Measurements from ENCODE around the gene SH3PXD2A. TPM values are rescaled to one million over a fixed set of nuclear protein-coding genes. Genes with fewer than 3 reads are reported as not detected.
"Not testable (repeated sequence)": the region's sequence is repeated elsewhere in the genome, so short reads cannot be mapped to it uniquely, and the experiment has no call there.

The SH3PXD2A gene
- total RNA-seq, 1 experiment from 2014 or later, result 9.7 TPM

GRCh38 chr10:103666762-103667150, 188.6 kb downstream of the SH3PXD2A start:
- no peak for DNase-seq (ENCODE audit: low read depth)

- DNase-seq (ENCODE audit: low read depth), result peak; percentile 50
Observed at GRCh38 chr10:103666087-103666761, 189.2 kb downstream of the SH3PXD2A start.

- DNase-seq (ENCODE audit: low read depth), result no peak
Observed at GRCh38 chr10:103665162-103665889, 190.1 kb downstream of the SH3PXD2A start.

GRCh38 chr10:103663802-103664201, 191.6 kb downstream of the SH3PXD2A start:
- no peak for DNase-seq (ENCODE audit: low read depth)

GRCh38 chr10:103663236-103663635, 192.1 kb downstream of the SH3PXD2A start:
- DNase-seq (ENCODE audit: low read depth), result no peak

- not testable (repeated sequence) for DNase-seq (ENCODE audit: low read depth)
Observed at GRCh38 chr10:103662704-103663103, 192.7 kb downstream of the SH3PXD2A start.

GRCh38 chr10:103661198-103661950, 194.0 kb downstream of the SH3PXD2A start:
- peak; percentile 92 for DNase-seq (ENCODE audit: low read depth)

- DNase-seq (ENCODE audit: low read depth), result peak; percentile 72
Observed at GRCh38 chr10:103660364-103661197, 194.8 kb downstream of the SH3PXD2A start.

- DNase-seq (ENCODE audit: low read depth), result peak; percentile 82
Observed at GRCh38 chr10:103659674-103660363, 195.6 kb downstream of the SH3PXD2A start.

GRCh38 chr10:103658049-103658577, 197.3 kb downstream of the SH3PXD2A start:
- DNase-seq (ENCODE audit: low read depth), result no peak

- no peak for DNase-seq (ENCODE audit: low read depth)
Observed at GRCh38 chr10:103657061-103657591, 198.2 kb downstream of the SH3PXD2A start.

GRCh38 chr10:103654925-103655324, 200.5 kb downstream of the SH3PXD2A start:
- DNase-seq (ENCODE audit: low read depth), result no peak

- DNase-seq (ENCODE audit: low read depth), result no peak
Observed at GRCh38 chr10:103653581-103654037, 201.8 kb downstream of the SH3PXD2A start.

GRCh38 chr10:103652599-103653281, 202.6 kb downstream of the SH3PXD2A start:
- no peak for DNase-seq (ENCODE audit: low read depth)

GRCh38 chr10:103651783-103652476, 203.4 kb downstream of the SH3PXD2A start:
- DNase-seq (ENCODE audit: low read depth), result no peak

GRCh38 chr10:103651333-103651732, 204.0 kb downstream of the SH3PXD2A start:
- DNase-seq (ENCODE audit: low read depth), result no peak

- DNase-seq (ENCODE audit: low read depth), result no peak
Observed at GRCh38 chr10:103649654-103650423, 205.5 kb downstream of the SH3PXD2A start.
